ENCODE results near the gene CETP.

DNA sequence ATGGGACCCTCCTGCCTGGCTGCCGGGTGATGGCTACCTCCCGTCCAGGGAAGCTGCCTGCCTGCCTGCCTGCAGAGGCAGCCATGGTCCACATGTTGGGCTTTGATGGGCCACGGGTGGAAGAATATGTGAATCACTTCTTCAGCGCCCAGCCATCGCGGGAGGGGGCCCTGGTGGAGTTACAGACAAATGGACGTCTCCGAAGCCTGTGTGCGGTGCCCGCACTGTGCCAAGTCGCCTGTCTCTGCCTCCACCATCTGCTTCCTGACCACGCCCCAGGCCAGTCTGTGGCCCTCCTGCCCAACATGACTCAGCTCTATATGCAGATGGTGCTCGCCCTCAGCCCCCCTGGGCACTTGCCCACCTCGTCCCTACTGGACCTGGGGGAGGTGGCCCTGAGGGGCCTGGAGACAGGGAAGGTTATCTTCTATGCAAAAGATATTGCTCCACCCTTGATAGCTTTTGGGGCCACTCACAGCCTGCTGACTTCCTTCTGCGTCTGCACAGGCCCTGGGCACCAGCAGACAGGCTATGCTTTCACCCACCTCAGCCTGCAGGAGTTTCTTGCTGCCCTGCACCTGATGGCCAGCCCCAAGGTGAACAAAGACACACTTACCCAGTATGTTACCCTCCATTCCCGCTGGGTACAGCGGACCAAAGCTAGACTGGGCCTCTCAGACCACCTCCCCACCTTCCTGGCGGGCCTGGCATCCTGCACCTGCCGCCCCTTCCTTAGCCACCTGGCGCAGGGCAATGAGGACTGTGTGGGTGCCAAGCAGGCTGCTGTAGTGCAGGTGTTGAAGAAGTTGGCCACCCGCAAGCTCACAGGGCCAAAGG lies 64.4 kb downstream of the CETP start:
- TF ChIP-seq, protein P1, sequence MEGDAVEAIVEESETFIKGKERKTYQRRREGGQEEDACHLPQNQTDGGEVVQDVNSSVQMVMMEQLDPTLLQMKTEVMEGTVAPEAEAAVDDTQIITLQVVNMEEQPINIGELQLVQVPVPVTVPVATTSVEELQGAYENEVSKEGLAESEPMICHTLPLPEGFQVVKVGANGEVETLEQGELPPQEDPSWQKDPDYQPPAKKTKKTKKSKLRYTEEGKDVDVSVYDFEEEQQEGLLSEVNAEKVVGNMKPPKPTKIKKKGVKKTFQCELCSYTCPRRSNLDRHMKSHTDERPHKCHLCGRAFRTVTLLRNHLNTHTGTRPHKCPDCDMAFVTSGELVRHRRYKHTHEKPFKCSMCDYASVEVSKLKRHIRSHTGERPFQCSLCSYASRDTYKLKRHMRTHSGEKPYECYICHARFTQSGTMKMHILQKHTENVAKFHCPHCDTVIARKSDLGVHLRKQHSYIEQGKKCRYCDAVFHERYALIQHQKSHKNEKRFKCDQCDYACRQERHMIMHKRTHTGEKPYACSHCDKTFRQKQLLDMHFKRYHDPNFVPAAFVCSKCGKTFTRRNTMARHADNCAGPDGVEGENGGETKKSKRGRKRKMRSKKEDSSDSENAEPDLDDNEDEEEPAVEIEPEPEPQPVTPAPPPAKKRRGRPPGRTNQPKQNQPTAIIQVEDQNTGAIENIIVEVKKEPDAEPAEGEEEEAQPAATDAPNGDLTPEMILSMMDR (IDR thresholded peaks at IDR 0.05): no peak
- no peak for TF ChIP-seq POLR2A (IDR thresholded peaks at IDR 0.05)

All from esophagus squamous epithelium (tissue), 4 donors.